ENCODE data around the gene CYP3A7.

- TF ChIP-seq, protein P1, sequence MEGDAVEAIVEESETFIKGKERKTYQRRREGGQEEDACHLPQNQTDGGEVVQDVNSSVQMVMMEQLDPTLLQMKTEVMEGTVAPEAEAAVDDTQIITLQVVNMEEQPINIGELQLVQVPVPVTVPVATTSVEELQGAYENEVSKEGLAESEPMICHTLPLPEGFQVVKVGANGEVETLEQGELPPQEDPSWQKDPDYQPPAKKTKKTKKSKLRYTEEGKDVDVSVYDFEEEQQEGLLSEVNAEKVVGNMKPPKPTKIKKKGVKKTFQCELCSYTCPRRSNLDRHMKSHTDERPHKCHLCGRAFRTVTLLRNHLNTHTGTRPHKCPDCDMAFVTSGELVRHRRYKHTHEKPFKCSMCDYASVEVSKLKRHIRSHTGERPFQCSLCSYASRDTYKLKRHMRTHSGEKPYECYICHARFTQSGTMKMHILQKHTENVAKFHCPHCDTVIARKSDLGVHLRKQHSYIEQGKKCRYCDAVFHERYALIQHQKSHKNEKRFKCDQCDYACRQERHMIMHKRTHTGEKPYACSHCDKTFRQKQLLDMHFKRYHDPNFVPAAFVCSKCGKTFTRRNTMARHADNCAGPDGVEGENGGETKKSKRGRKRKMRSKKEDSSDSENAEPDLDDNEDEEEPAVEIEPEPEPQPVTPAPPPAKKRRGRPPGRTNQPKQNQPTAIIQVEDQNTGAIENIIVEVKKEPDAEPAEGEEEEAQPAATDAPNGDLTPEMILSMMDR (IDR thresholded peaks at IDR 0.05; ENCODE audit: extremely low read depth in 1 of 2, insufficient read depth in 1 of 2, low read depth in 1 of 2, low read length in 2 of 2), result no peak
- TF ChIP-seq POLR2A (IDR thresholded peaks at IDR 0.05; ENCODE audit: low read depth, low read length) (no peak), EZH2 (IDR thresholded peaks at IDR 0.05; ENCODE audit: borderline replicate concordance, low read depth, low read length, severe bottlenecking) (no peak), POLR2AphosphoS5 (IDR thresholded peaks at IDR 0.05; ENCODE audit: insufficient read depth, low read depth, low read length) (no peak), MYC (IDR thresholded peaks at IDR 0.05; ENCODE audit: low read depth, low read length) (no peak), FOS (IDR thresholded peaks at IDR 0.05; ENCODE audit: borderline replicate concordance, insufficient read depth, low read length) (no peak), JUN (IDR thresholded peaks at IDR 0.05; ENCODE audit: borderline replicate concordance, insufficient read depth, insufficient read length, low read depth) (no peak), GATA2 (IDR thresholded peaks at IDR 0.05; ENCODE audit: insufficient read depth, insufficient read length, low read depth, low read length) (no peak)
- TF ChIP-seq, protein P2, sequence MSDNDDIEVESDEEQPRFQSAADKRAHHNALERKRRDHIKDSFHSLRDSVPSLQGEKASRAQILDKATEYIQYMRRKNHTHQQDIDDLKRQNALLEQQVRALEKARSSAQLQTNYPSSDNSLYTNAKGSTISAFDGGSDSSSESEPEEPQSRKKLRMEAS (IDR thresholded peaks at IDR 0.05; ENCODE audit: insufficient read depth, insufficient read length), result no peak
Measured at GRCh38 chr7:99694201-99694911, 40.6 kb downstream of the CYP3A7 start.

Measured in endothelial cell of umbilical vein (primary cell).